Naive B cell (primary cell): ENCODE data around the gene NBEAL2. TPM values are rescaled to one million over a fixed set of nuclear protein-coding genes. Genes with fewer than 3 reads are reported as not detected.

Experiments
- ATAC-seq, 2 donors: fragments of 150-1000 bp; cut with Tn5 transposase; 2 replicates each; pipeline ENCODE4 v1.10.0; 2021; ENCODE audit warnings: low read depth in 2 of 2, mild to moderate bottlenecking in 2 of 2, moderate library complexity in 2 of 2
- DNase-seq: peaks from one replicate; pipeline ENCODE4 v3.0.0; 2022
- H3K27ac Mint-ChIP-seq, 6 donors: one replicate each; pipeline ENCODE4 v1.8.0; 2020 to 2022; ENCODE audit warnings: mild to moderate bottlenecking in 6 of 6, mixed read lengths in 6 of 6, moderate library complexity in 5 of 6, inconsistent platforms in 2 of 6
- H3K27me3 Mint-ChIP-seq, 3 donors: one replicate each; pipeline ENCODE4 v1.8.0; 2021 to 2022; ENCODE audit warnings: mixed read lengths in 3 of 3, mild to moderate bottlenecking in 1 of 3
- H3K36me3 Mint-ChIP-seq, 2 donors: one replicate each; pipeline ENCODE4 v1.8.0; 2020 to 2022; ENCODE audit warnings: mixed read lengths in 2 of 2, inconsistent platforms in 1 of 2, mild to moderate bottlenecking in 1 of 2
- H3K4me1 Mint-ChIP-seq, 3 donors: one replicate each; pipeline ENCODE4 v1.8.0; 2020 to 2022; ENCODE audit warnings: mixed read lengths in 3 of 3, inconsistent platforms in 1 of 3, mild to moderate bottlenecking in 1 of 3, moderate library complexity in 1 of 3
- H3K4me3 Mint-ChIP-seq, 8 donors: one replicate each; pipeline ENCODE4 v1.8.0; 2020 to 2022; ENCODE audit warnings: mild to moderate bottlenecking in 8 of 8, mixed read lengths in 8 of 8, moderate library complexity in 8 of 8, inconsistent platforms in 2 of 8
- H3K9me3 Mint-ChIP-seq, 7 donors: one replicate each; pipeline ENCODE4 v1.8.0; 2020 to 2022; ENCODE audit warnings: mixed read lengths in 7 of 7, mild to moderate bottlenecking in 5 of 7, inconsistent platforms in 2 of 7, moderate library complexity in 1 of 7
- polyA plus RNA-seq, 6 donors: library from polyadenylated mRNA; unstranded; fragments of 300-500 nt; fragmentation: Illumina TruSeq; gene quantifications; one replicate each; pipeline ENCODE4 v1.2.3, GENCODE V29; 2021; ENCODE audit warnings: low read depth in 6 of 6

Gene NBEAL2
- polyA plus RNA-seq, 6 donors from 2014 or later: 0.34 to 2.2 (median 1.5) TPM; not detected in 1

- DNase-seq (no peak), ATAC-seq (no peak)
- peaks cover 8 to 11% of the 10 kb centered on the region in 2 donors for H3K36me3 Mint-ChIP-seq
- no peak overlapping the region for H3K4me3 Mint-ChIP-seq
- no peaks in the 10 kb centered on the region for H3K9me3 Mint-ChIP-seq
- H3K27ac Mint-ChIP-seq: peak overlapping the region in 3 of 6 donors; percentile 22 to 79 (median 60)
- peaks cover 0 to 6% (median 6%) of the 10 kb centered on the region in 3 donors for H3K4me1 Mint-ChIP-seq
- no peaks in the 10 kb centered on the region for H3K27me3 Mint-ChIP-seq
Measured at GRCh38 chr3:47047673-47048072, 68.2 kb downstream of the NBEAL2 start.

- H3K27ac Mint-ChIP-seq: peak overlapping the region in 2 of 6 donors; percentile 24 to 33
- peaks cover 7 to 13% (median 11%) of the 10 kb centered on the region in 3 donors for H3K4me1 Mint-ChIP-seq
- no peaks in the 10 kb centered on the region for H3K9me3 Mint-ChIP-seq
- no peaks in the 10 kb centered on the region for H3K27me3 Mint-ChIP-seq
- H3K36me3 Mint-ChIP-seq: peaks cover 17 to 35% of the 10 kb centered on the region in 2 donors
- no peak for ATAC-seq
- no peak overlapping the region for H3K4me3 Mint-ChIP-seq
- DNase-seq: no peak
Measured at GRCh38 chr3:47054412-47054811, 74.9 kb downstream of the NBEAL2 start.

GRCh38 chr3:47056705-47057104 is 77.2 kb downstream of the NBEAL2 start:
- DNase-seq (no peak), ATAC-seq (no peak)
- Mint-ChIP-seq H3K36me3 (peaks cover 10 to 29% of the 10 kb centered on the region in 2 donors), H3K4me1 (peaks cover 4 to 11% (median 11%) of the 10 kb centered on the region in 3 donors), H3K9me3 (no peaks in the 10 kb centered on the region), H3K4me3 (no peak overlapping the region), H3K27ac (peak overlapping the region in 4 of 6 donors; percentile 25 to 80 (median 58)), H3K27me3 (no peaks in the 10 kb centered on the region)

GRCh38 chr3:47057212-47057671 is 77.8 kb downstream of the NBEAL2 start:
- H3K36me3 Mint-ChIP-seq: peaks cover 15 to 24% of the 10 kb centered on the region in 2 donors
- DNase-seq (no peak), ATAC-seq (no peak)
- no peaks in the 10 kb centered on the region for H3K27me3 Mint-ChIP-seq
- no peak overlapping the region for H3K4me3 Mint-ChIP-seq
- H3K27ac Mint-ChIP-seq: peak overlapping the region in 2 of 6 donors; percentile 80 to 89
- no peaks in the 10 kb centered on the region for H3K9me3 Mint-ChIP-seq
- peaks cover 4 to 11% (median 11%) of the 10 kb centered on the region in 3 donors for H3K4me1 Mint-ChIP-seq

Other genes with a start within 250 kb of the NBEAL2 start
- gene MYL3, start 116.2 kb upstream of the NBEAL2 start, polyA plus RNA-seq: not detected
- gene PTH1R, start 101.9 kb upstream of the NBEAL2 start, polyA plus RNA-seq: not detected
- gene CCDC12, start 2.9 kb upstream of the NBEAL2 start, polyA plus RNA-seq: 100 to 1,000 TPM; 119 to 157 (median 123) TPM
- gene SETD2, start 184.4 kb downstream of the NBEAL2 start, polyA plus RNA-seq: 10 to 100 TPM in 5 of 6 donors, 1 to 10 TPM in 1; 7.0 to 41.3 (median 19.6) TPM